Spleen (tissue), 11 donors: ENCODE results near the gene PRIMA1. TPM values are rescaled to one million over a fixed set of nuclear protein-coding genes. Genes with fewer than 3 reads are reported as not detected.

Experiments
- DNase-seq: peaks from one replicate; pipeline ENCODE4 v3.0.0-alpha.2; 2020
- H3K27ac ChIP-seq, 8 donors: fragments of 200-600 bp; sonication (generic) in 7 of 8; 1 replicate in 4 of 8; 2 replicates in 4 of 8; pipeline versions ENCODE4 v1.5.0 to v1.8.0; 2016 to 2021; ENCODE audit warnings: inconsistent platforms in 4 of 8, mild to moderate bottlenecking in 4 of 8, moderate library complexity in 1 of 8
- H3K27me3 ChIP-seq, 7 donors: fragments of 200-600 bp; sonication (generic) in 6 of 7; replicated peaks in 1 of 7; 1 replicate in 4 of 7; 2 replicates in 3 of 7; pipeline versions ENCODE4 v1.5.0 to v1.8.0; 2016 to 2021; ENCODE audit warnings: inconsistent platforms in 3 of 7, mild to moderate bottlenecking in 1 of 7
- H3K36me3 ChIP-seq, 6 donors: fragments of 200-600 bp; sonication (generic) in 5 of 6; 1 replicate in 4 of 6; 2 replicates in 2 of 6; pipeline versions ENCODE4 v1.5.0 to v1.8.0; 2016 to 2021; ENCODE audit warnings: inconsistent platforms in 2 of 6
- H3K4me1 ChIP-seq, 6 donors: fragments of 200-600 bp; sonication (generic) in 5 of 6; 1 replicate in 3 of 6; 2 replicates in 3 of 6; pipeline versions ENCODE4 v1.5.0 to v1.8.0; 2016 to 2021; ENCODE audit warnings: inconsistent platforms in 3 of 6
- H3K4me3 ChIP-seq, 8 donors: fragments of 200-600 bp; sonication (generic) in 7 of 8; 1 replicate in 4 of 8; 2 replicates in 4 of 8; pipeline versions ENCODE4 v1.5.0 to v1.8.0; 2016 to 2021; ENCODE audit warnings: inconsistent platforms in 4 of 8, mild to moderate bottlenecking in 4 of 8, moderate library complexity in 2 of 8
- H3K9me3 ChIP-seq, 8 donors: fragments of 200-600 bp; sonication (generic) in 7 of 8; 1 replicate in 4 of 8; 2 replicates in 4 of 8; pipeline versions ENCODE4 v1.5.0 to v1.8.0; 2016 to 2021; ENCODE audit warnings: inconsistent platforms in 4 of 8
- POLR2A ChIP-seq, 3 donors: fragments of 450-650 bp; IDR thresholded peaks; one replicate each; pipeline ENCODE4 v1.5.1; 2017; ENCODE audit warnings: antibody characterized with exemption in 3 of 3, mild to moderate bottlenecking in 1 of 3
- POLR2AphosphoS5 ChIP-seq, 3 donors: sonication (generic); formaldehyde crosslinking; IDR thresholded peaks; one replicate each; pipeline ENCODE4 v1.5.1; 2017; ENCODE audit warnings: antibody characterized with exemption in 3 of 3
- WGBS, 5 donors: extraction: QIAGEN DNeasy Blood & Tissue Kit in 3 of 5; methylation state at CpG; one replicate each; pipeline versions ENCODE4 v1.1.5 to v1.1.7; 2013 to 2018; 5-methylcytosine and 5-hydroxymethylcytosine counted together
- intact Hi-C: fragments of 100-400 bp; cut with DNase I; formaldehyde crosslinking; loops from one replicate; pipeline ENCODE4 v1.15.0; 2023; ENCODE audit warnings: low total_unique reads
- polyA plus RNA-seq, 3 donors: library from polyadenylated mRNA; stranded (reverse); fragments of 200-250 nt; gene quantifications; one replicate each; pipeline ENCODE4 v1.2.1, GENCODE V29; 2013
- total RNA-seq, 7 donors: library from RNA; depleted of rRNA in 3 of 7; stranded (reverse); fragments of >200 nt in 3 of 7; fragmentation: NEBNext Ultra II Directional in 4 of 7; extraction: Animal tissue kit (Norgen Biotek cat#: 25700) in 4 of 7; gene quantifications; one replicate each; pipeline versions ENCODE4 v1.1.0 to v1.2.1, GENCODE V29; 2016 to 2021
- TF ChIP-seq, protein P1 (sequence below), 11 experiments: fragments of 200-600 bp in 7 of 11; fragments of 450-650 bp in 4 of 11; sonication (generic) in 4 of 11; IDR thresholded peaks in 8 of 11; conservative IDR thresholded peaks in 3 of 11; 1 replicate in 7 of 11; 2 replicates in 4 of 11; pipeline versions ENCODE4 v1.4.0 to v1.8.0; 2016 to 2021; ENCODE audit warnings: antibody characterized with exemption in 11 of 11, inconsistent platforms in 4 of 11, mild to moderate bottlenecking in 1 of 11
- donor health status: healthy with polysubstance abuse.
- donor health status: DM: no; HTN: no; CAD: no; lungs with moderate emphysema.
- donor health status: DM: no; HTN: no; CAD: no.
- donor health status: Bipolar disorder and iron deficiency.
- donor health status: healthy.
- donor health status: DM: no; HTN: no; CAD: no.
- donor health status: DM: yes; HTN: yes; CAD: no.

PRIMA1 gene
- total and polyA plus RNA-seq, 10 donors, result 0.09 to 2.0 (median 0.23) TPM; not detected in 4

DNA sequence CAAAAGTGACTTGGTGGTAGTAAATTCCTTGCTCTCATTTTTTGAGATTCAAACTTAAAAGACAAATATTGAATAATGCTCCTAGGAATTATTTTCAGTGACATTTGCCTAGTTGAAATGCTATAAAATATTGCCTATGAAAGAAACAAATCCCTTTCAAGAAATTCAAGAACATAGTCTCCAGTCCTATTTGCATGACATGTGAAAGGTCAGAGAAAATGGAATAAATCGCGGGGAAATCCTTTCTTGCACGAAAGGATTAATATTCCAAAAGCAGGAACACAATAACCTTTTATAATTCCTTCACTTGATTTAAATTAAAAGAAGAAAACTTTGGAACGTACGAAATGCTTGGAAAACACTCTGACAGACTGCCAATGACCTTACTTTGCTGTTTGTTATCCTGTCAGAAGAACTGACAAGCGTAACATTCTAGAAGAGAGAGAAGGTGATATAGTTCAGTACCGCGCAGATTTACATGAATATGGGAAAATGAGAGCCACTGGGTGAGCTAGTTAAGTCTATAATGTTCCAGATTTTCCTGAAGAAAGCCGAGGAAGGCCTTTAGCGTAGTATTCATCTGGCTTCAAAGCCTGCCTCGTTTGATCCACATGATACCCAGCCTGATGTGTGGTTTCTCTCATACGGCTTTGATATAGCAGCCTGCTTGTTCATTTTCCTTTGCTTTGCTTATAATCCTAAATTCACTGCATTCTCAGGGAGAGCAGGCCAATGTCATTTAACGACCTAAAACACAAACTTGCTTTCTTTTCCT, 103.0 kb downstream of the PRIMA1 start:
- Histone ChIP-seq H3K27ac (no peak overlapping the region), H3K36me3 (no peaks in the 10 kb centered on the region), H3K4me1 (no peaks in the 10 kb centered on the region), H3K4me3 (no peak overlapping the region), H3K9me3 (no peaks in the 10 kb centered on the region), H3K27me3 (peaks cover 0 to 36% (median 0%) of the 10 kb centered on the region in 7 donors)
- WGBS, 5 donors, result 81 to 86% (median 83%) methylated on average over 13 of the region's 13 CpGs
- no peak for TF ChIP-seq POLR2A (IDR thresholded peaks at IDR 0.05)
- TF ChIP-seq, protein P1, sequence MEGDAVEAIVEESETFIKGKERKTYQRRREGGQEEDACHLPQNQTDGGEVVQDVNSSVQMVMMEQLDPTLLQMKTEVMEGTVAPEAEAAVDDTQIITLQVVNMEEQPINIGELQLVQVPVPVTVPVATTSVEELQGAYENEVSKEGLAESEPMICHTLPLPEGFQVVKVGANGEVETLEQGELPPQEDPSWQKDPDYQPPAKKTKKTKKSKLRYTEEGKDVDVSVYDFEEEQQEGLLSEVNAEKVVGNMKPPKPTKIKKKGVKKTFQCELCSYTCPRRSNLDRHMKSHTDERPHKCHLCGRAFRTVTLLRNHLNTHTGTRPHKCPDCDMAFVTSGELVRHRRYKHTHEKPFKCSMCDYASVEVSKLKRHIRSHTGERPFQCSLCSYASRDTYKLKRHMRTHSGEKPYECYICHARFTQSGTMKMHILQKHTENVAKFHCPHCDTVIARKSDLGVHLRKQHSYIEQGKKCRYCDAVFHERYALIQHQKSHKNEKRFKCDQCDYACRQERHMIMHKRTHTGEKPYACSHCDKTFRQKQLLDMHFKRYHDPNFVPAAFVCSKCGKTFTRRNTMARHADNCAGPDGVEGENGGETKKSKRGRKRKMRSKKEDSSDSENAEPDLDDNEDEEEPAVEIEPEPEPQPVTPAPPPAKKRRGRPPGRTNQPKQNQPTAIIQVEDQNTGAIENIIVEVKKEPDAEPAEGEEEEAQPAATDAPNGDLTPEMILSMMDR (IDR thresholded peaks at IDR 0.05 in 8 of 11, conservative IDR thresholded peaks at IDR 0.05 in 3 of 11), result no peak
- intact Hi-C loops, result no loop called here
- no peak for DNase-seq

DNA sequence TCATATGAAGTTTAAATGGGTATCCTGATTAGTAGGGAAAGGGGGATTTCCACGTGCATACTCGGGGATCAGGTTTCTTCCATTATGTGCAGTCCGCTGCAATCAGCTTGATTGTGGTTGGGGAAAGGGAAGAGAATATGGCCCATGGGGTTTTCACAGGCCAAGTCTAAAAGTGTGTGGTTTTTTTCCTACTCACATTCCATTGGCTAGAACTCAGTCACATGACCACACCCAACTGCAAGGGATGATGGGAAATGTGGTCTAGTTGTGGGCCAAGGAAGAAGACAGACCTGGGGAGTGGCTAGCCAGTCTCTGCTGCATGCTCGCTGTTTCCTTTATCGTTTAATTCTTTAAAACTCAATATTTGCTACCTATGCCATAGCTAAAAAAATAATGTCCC, 105.1 kb downstream of the PRIMA1 start:
- WGBS, 5 donors, result 62 to 85% (median 71%) methylated on average over 5 of the region's 5 CpGs
- no peak overlapping the region for H3K4me3 ChIP-seq
- DNase-seq, result no peak
- no peaks in the 10 kb centered on the region for H3K9me3 ChIP-seq
- H3K27ac ChIP-seq, result no peak overlapping the region
- no peaks in the 10 kb centered on the region for H3K36me3 ChIP-seq
- intact Hi-C loops, result no loop called here
- H3K27me3 ChIP-seq, result peaks cover 0 to 16% (median 0%) of the 10 kb centered on the region in 7 donors
- H3K4me1 ChIP-seq, result no peaks in the 10 kb centered on the region
- TF ChIP-seq, protein P1 (IDR thresholded peaks at IDR 0.05 in 8 of 11, conservative IDR thresholded peaks at IDR 0.05 in 3 of 11), result no peak
- TF ChIP-seq POLR2A (IDR thresholded peaks at IDR 0.05), result no peak
- no peak for TF ChIP-seq POLR2AphosphoS5 (IDR thresholded peaks at IDR 0.05)

- no peak overlapping the region for H3K4me3 ChIP-seq
- TF ChIP-seq POLR2AphosphoS5 (IDR thresholded peaks at IDR 0.05) (no peak), POLR2A (IDR thresholded peaks at IDR 0.05) (no peak)
- TF ChIP-seq, protein P1 (IDR thresholded peaks at IDR 0.05 in 8 of 11, conservative IDR thresholded peaks at IDR 0.05 in 3 of 11), result no peak
- WGBS, 5 donors, result 74 to 82% (median 77%) methylated on average over 2 of the region's 2 CpGs
- no peaks in the 10 kb centered on the region for H3K4me1 ChIP-seq
- H3K27me3 ChIP-seq, result peaks cover 0 to 9% (median 0%) of the 10 kb centered on the region in 7 donors
- H3K27ac ChIP-seq, result no peak overlapping the region
- H3K9me3 ChIP-seq, result no peaks in the 10 kb centered on the region
- no peaks in the 10 kb centered on the region for H3K36me3 ChIP-seq
- no peak for DNase-seq
- intact Hi-C loops, result no loop called here
These were observed 105.8 kb downstream of the PRIMA1 start for GRCh38 chr14:93682459-93682858.

- WGBS, 5 donors, result 78 to 92% (median 86%) methylated on average over 2 of the region's 2 CpGs
- intact Hi-C loops, result no loop called here
- TF ChIP-seq POLR2AphosphoS5 (IDR thresholded peaks at IDR 0.05) (no peak), POLR2A (IDR thresholded peaks at IDR 0.05) (no peak)
- TF ChIP-seq, protein P1 (IDR thresholded peaks at IDR 0.05 in 8 of 11, conservative IDR thresholded peaks at IDR 0.05 in 3 of 11), result no peak
- no peaks in the 10 kb centered on the region for H3K36me3 ChIP-seq
- H3K27me3 ChIP-seq, result peaks cover 0 to 8% (median 0%) of the 10 kb centered on the region in 7 donors
- H3K4me1 ChIP-seq, result no peaks in the 10 kb centered on the region
- no peaks in the 10 kb centered on the region for H3K9me3 ChIP-seq
- no peak overlapping the region for H3K4me3 ChIP-seq
- DNase-seq, result no peak
- no peak overlapping the region for H3K27ac ChIP-seq
These were observed 111.8 kb downstream of the PRIMA1 start for GRCh38 chr14:93676416-93676958.
